Activated CD4-positive, alpha-beta T cell treated with anti-CD3 and anti-CD28 coated beads, Interleukin-2, amount 10 ng/mL, durations not matched to agents 7 days and 5 days (primary cell): ENCODE results near the gene PRAC2. TPM values are rescaled to one million over a fixed set of nuclear protein-coding genes. Genes with fewer than 3 reads are reported as not detected.
A peak's percentile ranks its signal among the peaks of the same experiment; 100 is the strongest.

Experiments
- CTCF ChIA-PET: fragments of 350-600 bp; sonication (Branson Sonifier 250); formaldehyde crosslinking; loops from one replicate; lab custom pipeline; 2021; ENCODE audit warnings: antibody characterized with exemption; lab: Charles Lee
- POLR2A ChIA-PET: fragments of 350-600 bp; sonication (Branson Sonifier 250); formaldehyde crosslinking; loops from one replicate; lab custom pipeline; 2021; ENCODE audit warnings: antibody characterized with exemption; lab: Charles Lee
- DNase-seq: peaks from one replicate; pipeline ENCODE4 v3.0.0-alpha.2; 2020
- H3K27ac Mint-ChIP-seq: one replicate; pipeline ENCODE4 v1.8.0; 2021; ENCODE audit warnings: mild to moderate bottlenecking, moderate library complexity, mixed read lengths
- H3K27me3 Mint-ChIP-seq: one replicate; pipeline ENCODE4 v1.8.0; 2021; ENCODE audit warnings: mixed read lengths
- H3K36me3 Mint-ChIP-seq: one replicate; pipeline ENCODE4 v1.8.0; 2021; ENCODE audit warnings: low read depth, mixed read lengths
- H3K4me1 Mint-ChIP-seq: one replicate; pipeline ENCODE4 v1.8.0; 2021; ENCODE audit warnings: mixed read lengths
- H3K4me3 Mint-ChIP-seq: one replicate; pipeline ENCODE4 v1.8.0; 2021; ENCODE audit warnings: mild to moderate bottlenecking, moderate library complexity, mixed read lengths
- H3K9me3 Mint-ChIP-seq: one replicate; pipeline ENCODE4 v1.8.0; 2021; ENCODE audit warnings: mixed read lengths
- total RNA-seq, 2 experiments: library from RNA; stranded (reverse); gene quantifications; one replicate each; pipeline ENCODE4 v1.2.3, GENCODE V29; 2021

PRAC2 gene
- total RNA-seq, 2 experiments from 2014 or later = not detected

DNA sequence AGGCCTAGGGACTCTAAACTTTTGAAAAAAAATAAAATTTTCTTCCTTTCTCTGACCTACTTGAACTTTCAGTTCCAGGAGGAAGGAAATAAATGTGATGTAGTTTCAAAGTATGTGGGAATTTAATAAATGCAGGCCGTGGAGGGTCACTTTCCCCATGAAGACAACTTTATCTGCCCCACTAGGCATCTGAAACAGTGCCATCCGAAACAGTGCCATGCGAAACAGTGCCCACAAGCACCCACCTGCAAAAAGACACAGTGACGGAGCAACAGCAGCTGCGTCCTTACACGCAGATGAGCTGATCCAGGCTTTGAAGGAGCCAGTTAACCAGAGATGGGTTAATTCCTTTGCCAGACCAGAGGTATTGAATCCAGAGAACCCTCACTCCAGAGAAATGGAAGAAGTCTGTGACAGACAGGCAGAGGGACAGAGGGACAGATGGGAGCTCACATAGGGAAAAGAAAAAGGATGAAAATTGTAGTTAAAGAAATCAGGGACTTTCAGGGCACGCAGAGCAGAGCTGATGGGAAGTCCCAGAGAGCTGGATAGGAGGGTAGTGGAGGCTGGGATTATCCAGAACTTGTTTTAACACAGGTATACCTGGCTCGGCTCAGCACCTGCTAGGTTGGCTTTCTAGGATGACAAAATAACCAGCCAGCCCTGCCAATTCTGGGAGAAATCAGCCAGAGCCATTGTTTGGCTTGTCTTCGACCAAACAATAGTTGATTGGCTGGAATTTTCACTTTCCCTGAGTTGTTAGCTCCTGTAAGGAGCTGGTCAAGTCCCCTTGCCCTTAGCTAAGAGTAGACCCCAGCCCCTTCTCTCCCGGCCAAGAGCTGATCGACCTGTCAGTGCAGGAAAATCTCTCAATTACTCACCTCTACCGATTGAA is 22.6 kb downstream of the PRAC2 start:
- no peak overlapping the region for H3K4me3 Mint-ChIP-seq
- no peak for DNase-seq
- no peak overlapping the region for H3K27ac Mint-ChIP-seq
- ChIA-PET CTCF (interaction anchor here (0.6 to 4.4 kb wide), 10 partner anchors 9 to 1219 kb away, joined by 3 to 18 read pairs (median 4); partner anchors contain the start of gene PRAC2), POLR2A (no interaction called here)
- peaks cover 94% of the 10 kb centered on the region for H3K27me3 Mint-ChIP-seq
- H3K9me3 Mint-ChIP-seq = no peaks in the 10 kb centered on the region
- no peaks in the 10 kb centered on the region for H3K36me3 Mint-ChIP-seq
- peaks cover 2% of the 10 kb centered on the region for H3K4me1 Mint-ChIP-seq

DNA sequence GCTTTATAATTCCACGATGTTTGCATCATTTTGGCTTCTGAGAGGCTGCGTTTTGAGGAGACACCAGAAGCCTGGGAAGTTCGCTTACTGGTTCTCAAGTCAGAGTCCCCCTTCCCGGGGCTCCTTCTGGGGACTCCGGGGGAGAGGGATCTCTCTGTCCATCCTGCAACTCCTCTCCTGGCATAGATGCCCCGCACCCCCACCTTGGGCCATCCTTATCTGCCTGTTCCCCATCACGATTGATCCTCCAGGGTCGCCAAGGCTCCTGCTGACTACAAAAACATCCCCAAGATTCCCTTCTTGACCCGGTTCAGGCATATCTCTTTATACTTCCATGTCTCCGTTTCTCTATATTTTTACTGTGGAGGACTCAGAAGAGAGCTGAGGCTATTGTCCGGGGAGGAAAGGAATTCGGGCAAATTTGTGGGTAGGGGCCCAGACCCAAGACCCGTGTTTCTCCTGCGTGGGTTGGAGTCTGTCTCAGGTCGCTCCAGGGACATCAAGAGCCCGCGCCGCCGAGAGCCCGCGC is 24.0 kb downstream of the PRAC2 start:
- H3K4me3 Mint-ChIP-seq = no peak overlapping the region
- H3K36me3 Mint-ChIP-seq = no peaks in the 10 kb centered on the region
- CTCF ChIA-PET = interaction anchor here (0.9 to 1.0 kb wide), 3 partner anchors 13 to 29 kb away, joined by 3 read pairs; no protein-coding TSS in a partner anchor
- peaks cover 2% of the 10 kb centered on the region for H3K4me1 Mint-ChIP-seq
- H3K9me3 Mint-ChIP-seq = no peaks in the 10 kb centered on the region
- peaks cover 95% of the 10 kb centered on the region for H3K27me3 Mint-ChIP-seq
- H3K27ac Mint-ChIP-seq = no peak overlapping the region
- POLR2A ChIA-PET = no interaction called here
- DNase-seq = no peak

GRCh38 chr17:48747445-48748363 is 24.7 kb downstream of the PRAC2 start:
- H3K27me3 Mint-ChIP-seq = peaks cover 93% of the 10 kb centered on the region
- peaks cover 2% of the 10 kb centered on the region for H3K4me1 Mint-ChIP-seq
- DNase-seq = no peak
- H3K9me3 Mint-ChIP-seq = no peaks in the 10 kb centered on the region
- no peak overlapping the region for H3K27ac Mint-ChIP-seq
- ChIA-PET CTCF (interaction anchor here (0.6 to 1.0 kb wide), 3 partner anchors 24 to 1161 kb away, joined by 3 read pairs; no protein-coding TSS in a partner anchor), POLR2A (no interaction called here)
- no peak overlapping the region for H3K4me3 Mint-ChIP-seq
- no peaks in the 10 kb centered on the region for H3K36me3 Mint-ChIP-seq

GRCh38 chr17:48748718-48749566 is 26.0 kb downstream of the PRAC2 start:
- peaks cover 93% of the 10 kb centered on the region for H3K27me3 Mint-ChIP-seq
- ChIA-PET POLR2A (no interaction called here), CTCF (interaction anchor here (0.8 to 4.3 kb wide), 2 partner anchors 25 to 37 kb away, joined by 5 to 24 read pairs; partner anchors contain the start of gene PRAC2)
- no peak overlapping the region for H3K27ac Mint-ChIP-seq
- peaks cover 2% of the 10 kb centered on the region for H3K4me1 Mint-ChIP-seq
- no peak for DNase-seq
- H3K4me3 Mint-ChIP-seq = no peak overlapping the region
- no peaks in the 10 kb centered on the region for H3K9me3 Mint-ChIP-seq
- no peaks in the 10 kb centered on the region for H3K36me3 Mint-ChIP-seq

- H3K27ac Mint-ChIP-seq = no peak overlapping the region
- POLR2A ChIA-PET = no interaction called here
- no peak for DNase-seq
- CTCF ChIA-PET = interaction anchor here (0.8 to 4.3 kb wide), 3 partner anchors 26 to 129 kb away, joined by 5 to 24 read pairs (median 6); partner anchors contain the start of gene PRAC2
- no peaks in the 10 kb centered on the region for H3K36me3 Mint-ChIP-seq
- H3K4me3 Mint-ChIP-seq = no peak overlapping the region
- peaks cover 2% of the 10 kb centered on the region for H3K4me1 Mint-ChIP-seq
- peaks cover 93% of the 10 kb centered on the region for H3K27me3 Mint-ChIP-seq
- H3K9me3 Mint-ChIP-seq = no peaks in the 10 kb centered on the region
Measured at GRCh38 chr17:48749621-48750553, 26.9 kb downstream of the PRAC2 start.

GRCh38 chr17:48751172-48751571 is 28.2 kb downstream of the PRAC2 start:
- Mint-ChIP-seq H3K36me3 (no peaks in the 10 kb centered on the region), H3K27ac (no peak overlapping the region), H3K9me3 (no peaks in the 10 kb centered on the region), H3K27me3 (peaks cover 92% of the 10 kb centered on the region), H3K4me3 (no peak overlapping the region), H3K4me1 (peaks cover under 1% of the 10 kb centered on the region)
- POLR2A ChIA-PET = no interaction called here
- DNase-seq = no peak
- CTCF ChIA-PET = interaction anchor here (0.6 to 4.3 kb wide), 6 partner anchors 10 to 142 kb away, joined by 3 to 24 read pairs (median 4); partner anchors contain the start of gene PRAC2

DNA sequence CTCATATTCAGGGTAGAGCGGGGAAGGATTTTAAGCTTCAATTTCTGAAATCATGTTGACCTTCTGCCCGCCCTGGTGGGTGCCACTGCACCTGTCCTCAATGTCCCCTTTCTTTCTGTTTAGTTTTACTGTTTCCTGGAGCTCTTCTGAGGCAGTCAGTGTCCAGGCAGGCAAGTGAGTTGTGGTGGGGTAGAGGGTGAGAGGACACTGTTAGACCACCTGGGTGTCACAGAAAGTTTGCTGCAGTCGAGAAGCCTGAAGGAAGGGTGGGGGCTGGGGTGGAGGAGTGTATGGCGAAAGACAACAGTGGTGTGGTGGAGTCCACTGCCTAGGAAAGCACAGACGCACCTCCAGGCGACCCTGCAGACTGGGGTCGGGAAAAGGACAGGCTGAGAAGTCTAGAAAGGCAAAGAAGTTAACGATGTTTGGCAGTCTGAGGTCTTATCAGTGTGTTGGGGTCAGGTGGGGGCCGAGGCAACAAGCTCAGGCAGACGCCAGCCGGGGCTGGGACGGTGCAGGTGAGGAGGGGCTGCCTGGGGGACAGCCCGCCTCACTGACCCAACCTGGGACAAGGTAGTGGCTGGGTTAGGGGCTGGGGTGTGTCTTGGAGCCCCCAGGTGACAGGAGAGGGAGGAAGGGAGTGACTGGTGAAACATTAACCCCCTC is 28.9 kb downstream of the PRAC2 start:
- ChIA-PET CTCF (interaction anchor here (1.1 to 4.3 kb wide), 4 partner anchors 25 to 133 kb away, joined by 3 to 24 read pairs (median 4); partner anchors contain the start of gene PRAC2), POLR2A (no interaction called here)
- Mint-ChIP-seq H3K27ac (no peak overlapping the region), H3K27me3 (peaks cover 89% of the 10 kb centered on the region), H3K9me3 (no peaks in the 10 kb centered on the region), H3K4me1 (no peaks in the 10 kb centered on the region), H3K36me3 (no peaks in the 10 kb centered on the region), H3K4me3 (no peak overlapping the region)
- DNase-seq = no peak

DNA sequence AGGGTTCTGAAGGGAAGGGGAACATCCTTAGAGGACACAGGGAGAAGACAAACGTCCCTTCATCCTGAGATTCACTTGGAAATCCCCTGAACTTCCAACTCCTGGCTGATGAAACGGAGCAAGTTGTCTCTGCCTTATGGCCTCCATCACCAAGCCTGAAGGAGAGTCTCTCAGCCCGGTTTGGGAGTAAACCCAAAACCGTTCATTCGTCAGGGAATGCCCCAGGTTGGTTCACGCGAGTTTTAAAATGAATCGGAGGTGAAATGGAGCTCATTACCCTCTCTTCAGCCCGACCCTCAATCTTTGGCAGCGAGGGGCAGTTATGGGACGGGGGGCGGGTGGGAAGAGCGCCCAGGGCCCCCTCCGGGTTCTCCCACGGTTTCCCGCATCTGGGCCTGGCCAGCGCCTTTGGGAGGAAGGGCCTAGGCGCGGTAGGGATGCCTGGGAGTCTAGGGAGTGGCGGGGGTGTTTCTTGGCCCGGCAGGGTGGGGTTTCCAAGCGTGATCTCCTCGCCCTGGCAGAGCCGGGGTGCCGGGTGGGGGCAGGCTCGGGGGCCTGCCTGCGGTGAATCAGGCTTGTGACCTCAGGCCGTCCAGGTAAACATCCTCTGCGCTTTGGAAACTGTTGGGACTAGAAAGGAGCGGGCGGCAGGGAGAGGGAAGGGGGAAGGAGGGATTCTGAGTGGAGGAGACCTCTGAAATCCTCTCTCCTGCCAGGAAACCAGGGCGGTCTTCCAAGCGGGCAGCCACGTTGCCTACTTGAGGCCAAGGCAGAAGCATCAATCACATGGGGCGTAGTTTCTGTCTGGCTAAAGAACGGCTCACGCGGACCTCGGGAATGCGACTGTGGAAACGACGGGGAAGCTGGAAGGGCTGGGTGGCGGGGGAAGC is 29.7 kb downstream of the PRAC2 start:
- DNase-seq = no peak
- CTCF ChIA-PET = interaction anchor here (1.1 to 4.3 kb wide), 2 partner anchors 25 to 28 kb away, joined by 3 to 24 read pairs; partner anchors contain the start of gene PRAC2
- Mint-ChIP-seq H3K4me3 (no peak overlapping the region), H3K9me3 (no peaks in the 10 kb centered on the region), H3K27me3 (peaks cover 90% of the 10 kb centered on the region), H3K27ac (peak overlapping the region; percentile 66), H3K36me3 (no peaks in the 10 kb centered on the region), H3K4me1 (no peaks in the 10 kb centered on the region)
- POLR2A ChIA-PET = no interaction called here

DNA sequence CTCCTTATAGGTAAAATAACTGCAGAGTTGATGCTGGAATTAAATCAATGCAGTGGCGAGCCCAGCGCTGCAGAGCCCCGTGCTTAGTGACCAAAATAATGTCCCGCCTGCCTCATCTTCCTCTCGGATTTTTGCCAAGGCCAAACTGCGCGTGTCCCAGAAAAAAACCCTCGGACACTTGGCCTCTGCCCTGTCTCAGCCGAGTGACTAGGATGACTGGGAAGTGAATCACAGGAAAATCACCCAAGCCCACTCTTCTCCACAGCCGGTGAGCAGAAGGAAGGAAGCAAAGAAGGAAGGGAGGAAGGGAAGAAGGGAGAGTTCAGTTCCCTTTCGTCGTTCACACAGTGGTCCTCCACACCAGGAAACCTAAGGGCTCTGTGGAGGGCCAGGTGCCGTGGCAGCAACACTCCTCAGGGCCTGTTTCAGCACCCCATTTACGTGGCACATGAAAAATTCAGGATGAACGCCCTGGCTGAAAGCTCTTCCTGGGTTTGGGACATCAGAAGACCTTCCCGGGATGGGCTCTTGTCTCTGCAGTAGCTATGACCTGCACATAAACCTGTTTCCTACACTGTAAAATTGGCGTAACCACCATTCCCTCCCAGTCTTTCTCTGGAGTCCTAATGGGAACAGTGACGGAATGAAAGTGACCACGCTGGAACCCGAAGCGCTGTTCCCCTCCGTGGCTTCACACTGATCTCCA is 31.0 kb downstream of the PRAC2 start:
- DNase-seq = no peak
- Mint-ChIP-seq H3K4me1 (no peaks in the 10 kb centered on the region), H3K9me3 (no peaks in the 10 kb centered on the region), H3K4me3 (no peak overlapping the region), H3K27ac (no peak overlapping the region), H3K27me3 (peaks cover 90% of the 10 kb centered on the region), H3K36me3 (no peaks in the 10 kb centered on the region)
- CTCF ChIA-PET = interaction anchor here (0.6 to 3.0 kb wide), 3 partner anchors 11 to 125 kb away, joined by 3 to 12 read pairs (median 5); partner anchors contain the start of genes PRAC1 and PRAC2
- POLR2A ChIA-PET = no interaction called here
